ENCODE data around the gene NXT1. TPM values are rescaled to one million over a fixed set of nuclear protein-coding genes. Genes with fewer than 3 reads are reported as not detected.

The NXT1 gene
- total RNA-seq, 1 experiment from 2014 or later = 40.1 TPM

- no peak for TF ChIP-seq CTCF (IDR thresholded peaks at IDR 0.05; ENCODE audit: unreplicated experiment)
- Mint-ChIP-seq H3K4me1 (ENCODE audit: insufficient read depth, unreplicated experiment) (peaks cover 33% of the 10 kb centered on the region), H3K9me3 (ENCODE audit: unreplicated experiment) (no peaks in the 10 kb centered on the region), H3K27ac (ENCODE audit: low read depth, unreplicated experiment) (peak overlapping the region; percentile 87), H3K4me3 (ENCODE audit: unreplicated experiment) (peak overlapping the region; percentile 84), H3K27me3 (ENCODE audit: insufficient read depth, unreplicated experiment) (no peaks in the 10 kb centered on the region), H3K36me3 (ENCODE audit: insufficient read depth, unreplicated experiment) (peaks cover 32% of the 10 kb centered on the region)
- DNase-seq (ENCODE audit: unreplicated experiment) = peak; percentile 26
- BruUV-seq (replicated peaks) = no TSS peak
- POLR2A ChIA-PET = interaction anchor here (0.6 to 12.7 kb wide), 6 partner anchors 10 to 675 kb away, joined by 3 to 261 read pairs (median 4); partner anchors contain the start of genes NAPB and NXT1
- CTCF ChIA-PET = interaction anchor here (0.6 to 1.1 kb wide), 4 partner anchors 15 to 867 kb away, joined by 3 to 6 read pairs (median 3); no protein-coding TSS in a partner anchor
- intact Hi-C loops (cut with micrococcal nuclease) = loop anchor here (5.0 kb wide), 1 partner anchor 60 kb away; the partner anchor contains the start of gene NAPB
These were observed 12.0 kb downstream of the NXT1 start for GRCh38 chr20:23362392-23363256.

GRCh38 chr20:23363257-23363649 lies 12.7 kb downstream of the NXT1 start:
- Mint-ChIP-seq H3K27ac (ENCODE audit: low read depth, unreplicated experiment) (peak overlapping the region; percentile 87), H3K4me1 (ENCODE audit: insufficient read depth, unreplicated experiment) (peaks cover 39% of the 10 kb centered on the region), H3K36me3 (ENCODE audit: insufficient read depth, unreplicated experiment) (peaks cover 36% of the 10 kb centered on the region), H3K9me3 (ENCODE audit: unreplicated experiment) (no peaks in the 10 kb centered on the region), H3K4me3 (ENCODE audit: unreplicated experiment) (peak overlapping the region; percentile 84), H3K27me3 (ENCODE audit: insufficient read depth, unreplicated experiment) (no peaks in the 10 kb centered on the region)
- TSS peak; percentile 26 for BruUV-seq (replicated peaks)
- ChIA-PET CTCF (interaction anchor here (0.6 to 1.1 kb wide), 4 partner anchors 18 to 867 kb away, joined by 3 to 6 read pairs (median 4); no protein-coding TSS in a partner anchor), POLR2A (interaction anchor here (0.6 to 12.7 kb wide), 5 partner anchors 13 to 676 kb away, joined by 3 to 261 read pairs (median 6); partner anchors contain the start of genes NAPB and NXT1)
- DNase-seq (ENCODE audit: unreplicated experiment) = no peak
- intact Hi-C loops (cut with micrococcal nuclease) = loop anchor here (5.0 kb wide), 1 partner anchor 59 kb away; the partner anchor contains the start of gene NAPB
- no peak for TF ChIP-seq CTCF (IDR thresholded peaks at IDR 0.05; ENCODE audit: unreplicated experiment)

- Mint-ChIP-seq H3K9me3 (ENCODE audit: unreplicated experiment) (no peaks in the 10 kb centered on the region), H3K4me3 (ENCODE audit: unreplicated experiment) (peak overlapping the region; percentile 40), H3K36me3 (ENCODE audit: insufficient read depth, unreplicated experiment) (peaks cover 60% of the 10 kb centered on the region), H3K27ac (ENCODE audit: low read depth, unreplicated experiment) (peak overlapping the region; percentile 89), H3K27me3 (ENCODE audit: insufficient read depth, unreplicated experiment) (no peaks in the 10 kb centered on the region), H3K4me1 (ENCODE audit: insufficient read depth, unreplicated experiment) (peaks cover 39% of the 10 kb centered on the region)
- BruUV-seq (replicated peaks) = no TSS peak
- TF ChIP-seq CTCF (IDR thresholded peaks at IDR 0.05; ENCODE audit: unreplicated experiment) = no peak
- intact Hi-C loops (cut with micrococcal nuclease) = no loop called here
- ChIA-PET CTCF (no interaction called here), POLR2A (interaction anchor here (0.9 to 12.7 kb wide), 6 partner anchors 8 to 674 kb away, joined by 3 to 261 read pairs (median 16); partner anchors contain the start of genes NAPB and NXT1)
- no peak for DNase-seq (ENCODE audit: unreplicated experiment)
These were observed 15.0 kb downstream of the NXT1 start for GRCh38 chr20:23365390-23366165.
